NCI-H460 (cell line): ENCODE results near the gene CCM2. TPM values are rescaled to one million over a fixed set of nuclear protein-coding genes. Genes with fewer than 3 reads are reported as not detected.
"Not testable (repeated sequence)": the region's sequence is repeated elsewhere in the genome, so short reads cannot be mapped to it uniquely, and the experiment has no call there.

ENCODE experiments used
- DNase-seq: peaks from one replicate; pipeline ENCODE4 v3.0.0-alpha.2; 2016; ENCODE audit warnings: low read depth; ENCODE audit errors: extremely low read depth
- total RNA-seq: library from RNA; depleted of rRNA; stranded (reverse); fragments of >200 nt; shearing (Covaris generic); gene quantifications from 2 replicates; pipeline ENCODE4 v1.2.3, GENCODE V29; 2014

The CCM2 gene
- total RNA-seq, 1 experiment from 2014 or later: 27.4 TPM

- no peak for DNase-seq
Measured at GRCh38 chr7:44979481-44980392, 20.3 kb upstream of the CCM2 start.

GRCh38 chr7:44980393-44981034, 19.5 kb upstream of the CCM2 start:
- DNase-seq: no peak

GRCh38 chr7:44981035-44981706, 18.8 kb upstream of the CCM2 start:
- no peak for DNase-seq

GRCh38 chr7:44982535-44982923, 17.5 kb upstream of the CCM2 start:
- no peak for DNase-seq

- no peak for DNase-seq
Measured at GRCh38 chr7:44982970-44983369, 17.0 kb upstream of the CCM2 start.

GRCh38 chr7:44983742-44984477, 16.1 kb upstream of the CCM2 start:
- no peak for DNase-seq

- DNase-seq: no peak
Measured at GRCh38 chr7:44984478-44984758, 15.6 kb upstream of the CCM2 start.

GRCh38 chr7:44985033-44985695, 14.8 kb upstream of the CCM2 start:
- no peak for DNase-seq

- DNase-seq: no peak
Measured at GRCh38 chr7:44985900-44986217, 14.1 kb upstream of the CCM2 start.

- peak; percentile 93 for DNase-seq
Measured at GRCh38 chr7:44986218-44987053, 13.6 kb upstream of the CCM2 start.

- no peak for DNase-seq
Measured at GRCh38 chr7:44987457-44987856, 12.5 kb upstream of the CCM2 start.

- no peak for DNase-seq
Measured at GRCh38 chr7:44987996-44988395, 12.0 kb upstream of the CCM2 start.

- no peak for DNase-seq
Measured at GRCh38 chr7:44988701-44989100, 11.3 kb upstream of the CCM2 start.

GRCh38 chr7:44989132-44989531, 10.9 kb upstream of the CCM2 start:
- no peak for DNase-seq

GRCh38 chr7:44990109-44991023, 9.6 kb upstream of the CCM2 start:
- DNase-seq: no peak

GRCh38 chr7:44992004-44992795, 7.8 kb upstream of the CCM2 start:
- DNase-seq: not testable (repeated sequence)

- no peak for DNase-seq
Measured at GRCh38 chr7:44994877-44995554, 5.0 kb upstream of the CCM2 start.
